GM13976 (cell line): ENCODE data around the gene TLE3.

Experiments used
- DNase-seq: peaks from one replicate; pipeline ENCODE4 v3.0.0; 2012; ENCODE audit warnings: low spot score
- in situ Hi-C: fragments of 300-500 bp; cut with MboI; formaldehyde crosslinking; loops from one replicate; pipeline ENCODE4 v1.12.0; 2022; ENCODE audit warnings: low sequenced_read_pairs, mixed read lengths, inconsistent platforms; ENCODE audit not compliant: unreplicated experiment
- TF ChIP-seq, protein P1 (sequence below): IDR thresholded peaks from 2 replicates; pipeline ENCODE4 v1.5.1; 2012; ENCODE audit warnings: borderline replicate concordance, mild to moderate bottlenecking; ENCODE audit not compliant: insufficient read depth; ENCODE audit errors: extremely low read depth, missing control alignments, control extremely low read depth

TLE3 gene

DNA sequence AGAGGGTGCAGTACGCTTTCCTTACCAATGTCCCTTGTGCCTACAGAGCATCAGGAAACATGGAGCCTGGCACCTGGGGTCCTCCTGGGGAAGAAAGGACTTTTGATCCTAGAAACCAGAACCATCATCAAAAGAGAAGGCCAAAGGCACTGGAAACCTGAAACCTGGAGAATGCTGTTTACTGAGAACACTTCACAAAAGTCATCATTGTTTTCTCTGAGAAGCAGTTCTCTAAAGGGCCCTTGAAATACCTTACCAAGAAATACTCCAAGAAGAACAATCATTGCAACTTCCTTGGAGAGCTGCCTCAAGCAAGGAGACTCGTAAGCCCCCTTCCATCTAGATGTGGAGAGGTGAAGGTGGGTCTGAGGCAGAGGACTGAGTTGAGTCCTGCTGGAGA, 66.0 kb downstream of the TLE3 start:
- no peak for DNase-seq
- in situ Hi-C loops = no loop called here
- TF ChIP-seq, protein P1, sequence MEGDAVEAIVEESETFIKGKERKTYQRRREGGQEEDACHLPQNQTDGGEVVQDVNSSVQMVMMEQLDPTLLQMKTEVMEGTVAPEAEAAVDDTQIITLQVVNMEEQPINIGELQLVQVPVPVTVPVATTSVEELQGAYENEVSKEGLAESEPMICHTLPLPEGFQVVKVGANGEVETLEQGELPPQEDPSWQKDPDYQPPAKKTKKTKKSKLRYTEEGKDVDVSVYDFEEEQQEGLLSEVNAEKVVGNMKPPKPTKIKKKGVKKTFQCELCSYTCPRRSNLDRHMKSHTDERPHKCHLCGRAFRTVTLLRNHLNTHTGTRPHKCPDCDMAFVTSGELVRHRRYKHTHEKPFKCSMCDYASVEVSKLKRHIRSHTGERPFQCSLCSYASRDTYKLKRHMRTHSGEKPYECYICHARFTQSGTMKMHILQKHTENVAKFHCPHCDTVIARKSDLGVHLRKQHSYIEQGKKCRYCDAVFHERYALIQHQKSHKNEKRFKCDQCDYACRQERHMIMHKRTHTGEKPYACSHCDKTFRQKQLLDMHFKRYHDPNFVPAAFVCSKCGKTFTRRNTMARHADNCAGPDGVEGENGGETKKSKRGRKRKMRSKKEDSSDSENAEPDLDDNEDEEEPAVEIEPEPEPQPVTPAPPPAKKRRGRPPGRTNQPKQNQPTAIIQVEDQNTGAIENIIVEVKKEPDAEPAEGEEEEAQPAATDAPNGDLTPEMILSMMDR = no peak

DNA sequence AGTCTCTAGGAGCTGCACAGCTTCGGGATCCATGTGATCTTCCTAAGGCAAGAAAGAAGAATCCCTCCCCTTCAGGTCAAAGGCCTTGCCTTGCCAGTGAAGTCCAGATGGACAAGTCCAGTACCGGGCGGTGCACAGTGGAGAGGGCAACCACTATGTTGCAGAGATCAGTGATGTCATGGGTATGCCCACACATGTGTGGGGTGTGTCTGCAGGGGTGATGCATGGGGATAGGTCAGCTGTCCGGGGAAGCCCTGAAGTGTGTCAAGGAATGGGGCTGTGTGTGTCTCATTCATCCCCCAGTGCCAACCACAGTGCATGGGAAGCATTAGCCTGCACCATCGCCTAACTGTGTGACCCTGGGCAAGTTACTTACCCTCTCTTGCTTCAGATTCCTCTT, 66.5 kb downstream of the TLE3 start:
- in situ Hi-C loops = no loop called here
- DNase-seq = no peak
- TF ChIP-seq, protein P1 = no peak

DNA sequence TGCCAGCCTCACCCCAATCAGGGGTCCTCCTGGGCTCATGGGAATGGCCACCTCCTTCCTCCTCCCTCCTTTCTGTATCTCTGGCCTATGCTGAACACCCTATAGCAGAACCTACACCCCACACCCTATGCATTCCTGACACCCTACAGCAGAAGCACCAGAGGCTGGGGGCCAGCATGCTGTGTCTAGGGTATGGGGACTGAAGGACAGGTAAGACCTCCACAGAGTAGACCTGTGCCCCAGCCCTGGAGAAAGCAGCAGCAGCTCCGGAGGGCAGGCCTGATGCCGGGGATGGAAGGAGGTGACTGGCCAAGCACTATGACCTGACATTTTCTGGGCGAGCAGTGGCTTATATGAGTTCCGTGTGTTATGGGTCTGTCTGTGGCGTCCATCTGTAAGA, 66.9 kb downstream of the TLE3 start:
- TF ChIP-seq, protein P1 = no peak
- no peak for DNase-seq
- in situ Hi-C loops = no loop called here

DNA sequence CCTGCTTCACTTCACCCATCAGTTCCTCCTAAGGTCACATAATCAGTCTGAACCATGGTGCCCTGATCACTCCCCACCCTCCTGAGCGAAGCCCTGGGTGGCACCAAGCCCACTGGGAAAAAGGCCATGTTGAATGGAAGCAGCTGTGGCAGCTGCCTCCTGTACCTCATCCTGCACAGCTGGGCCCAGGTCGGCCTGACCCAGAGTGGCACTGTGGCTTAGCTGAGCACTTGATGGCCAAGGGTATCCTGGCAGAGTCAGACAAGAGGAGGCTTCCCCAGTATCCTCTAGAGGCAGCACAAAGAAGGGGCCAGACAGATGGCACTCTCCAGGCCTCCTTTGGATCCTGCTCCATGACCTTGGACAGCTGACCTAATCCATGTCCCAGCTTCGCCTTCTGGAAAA, 68.4 kb downstream of the TLE3 start:
- in situ Hi-C loops = no loop called here
- TF ChIP-seq, protein P1 = no peak
- no peak for DNase-seq

DNA sequence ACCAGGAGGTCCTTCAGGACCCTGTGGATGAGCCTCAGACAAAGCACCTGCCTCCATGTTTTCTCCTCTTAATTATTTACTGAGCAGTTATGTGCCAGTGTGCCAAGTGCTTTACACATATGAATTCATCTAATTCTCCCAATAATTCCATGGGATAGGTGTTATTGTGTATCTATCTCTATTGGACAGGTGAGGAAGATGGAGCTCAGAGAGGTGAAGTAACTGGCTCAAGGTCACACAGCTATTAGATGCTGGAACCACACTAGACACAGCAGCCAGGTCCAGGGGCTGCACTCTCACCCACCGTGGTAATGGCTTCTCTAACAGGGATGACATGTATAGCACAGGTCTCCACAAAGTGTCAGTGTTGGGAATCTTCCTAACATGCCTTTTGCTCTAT, 70.2 kb downstream of the TLE3 start:
- TF ChIP-seq, protein P1 = no peak
- no peak for DNase-seq
- in situ Hi-C loops = no loop called here

DNA sequence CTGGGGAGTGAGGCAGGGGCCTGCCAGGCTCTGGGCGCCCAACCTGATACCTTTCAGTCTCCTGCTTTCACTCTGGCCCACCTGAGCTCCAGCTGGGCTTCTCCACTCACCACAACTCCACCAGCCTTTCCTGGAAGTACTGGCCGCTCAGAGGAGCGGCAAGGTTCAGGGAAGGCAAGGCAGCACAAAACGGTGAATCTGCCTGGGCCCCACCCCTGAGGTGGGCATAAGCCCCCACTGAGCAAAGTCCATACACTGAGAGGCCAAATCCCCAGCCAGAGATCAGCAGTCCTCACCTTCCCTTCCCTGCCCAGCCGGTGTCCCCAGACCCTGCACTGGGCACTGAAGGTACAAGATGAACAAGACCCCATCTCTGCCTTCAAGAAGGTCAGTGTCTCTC, 70.7 kb downstream of the TLE3 start:
- in situ Hi-C loops = no loop called here
- TF ChIP-seq, protein P1 = no peak
- no peak for DNase-seq
